HG03135 (cell line): ENCODE measurements around the gene USP17L19.
"Not testable (repeated sequence)": the region's sequence is repeated elsewhere in the genome, so short reads cannot be mapped to it uniquely, and the experiment has no call there.

Experiments used
- ATAC-seq: cut with Tn5 transposase; IDR thresholded peaks from one replicate; pipeline ENCODE4 v1.9.1; 2021; ENCODE audit warnings: mild to moderate bottlenecking, moderate library complexity; ENCODE audit not compliant: unreplicated experiment

USP17L19 gene

GRCh38 chr4:9253078-9253477 is at the start of gene USP17L19:
Gene USP17L19 (plus strand): TSS chr4:9253378. CDS start chr4:9253378, 0 bp downstream.
- not testable (repeated sequence) for ATAC-seq

DNA sequence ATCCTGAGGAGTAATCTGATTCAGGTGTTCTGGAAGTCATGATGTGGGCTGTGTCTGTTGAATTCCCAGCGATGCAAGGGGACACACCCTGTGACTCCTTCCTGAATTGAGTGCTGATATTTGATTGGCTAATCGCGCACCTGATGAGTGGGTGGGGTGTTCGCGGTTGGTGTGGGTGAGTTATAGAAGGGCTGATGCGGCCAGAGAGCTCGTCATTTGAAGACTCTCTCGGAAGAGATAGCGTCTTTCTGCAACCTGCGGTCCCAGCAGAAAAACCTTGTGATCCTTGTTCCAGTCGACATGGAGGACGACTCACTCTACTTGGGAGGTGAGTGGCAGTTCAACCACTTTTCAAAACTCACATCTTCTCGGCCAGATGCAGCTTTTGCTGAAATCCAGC is 42.8 kb upstream of the USP17L19 start, which contains the start of gene USP17L10:
Gene USP17L10 (plus strand): TSS at position 301 of the 400 bp plus-strand sequence. CDS start 0 bp downstream, at position 301.
- ATAC-seq, result not testable (repeated sequence)

- not testable (repeated sequence) for ATAC-seq
Observed at GRCh38 chr4:9214701-9215100, 38.5 kb upstream of the USP17L19 start.

- not testable (repeated sequence) for ATAC-seq
Observed at GRCh38 chr4:9215105-9215504, 38.1 kb upstream of the USP17L19 start, which contains the start of gene USP17L11. Gene USP17L11 (plus strand): TSS chr4:9215405. CDS start chr4:9215405, 0 bp downstream.

DNA sequence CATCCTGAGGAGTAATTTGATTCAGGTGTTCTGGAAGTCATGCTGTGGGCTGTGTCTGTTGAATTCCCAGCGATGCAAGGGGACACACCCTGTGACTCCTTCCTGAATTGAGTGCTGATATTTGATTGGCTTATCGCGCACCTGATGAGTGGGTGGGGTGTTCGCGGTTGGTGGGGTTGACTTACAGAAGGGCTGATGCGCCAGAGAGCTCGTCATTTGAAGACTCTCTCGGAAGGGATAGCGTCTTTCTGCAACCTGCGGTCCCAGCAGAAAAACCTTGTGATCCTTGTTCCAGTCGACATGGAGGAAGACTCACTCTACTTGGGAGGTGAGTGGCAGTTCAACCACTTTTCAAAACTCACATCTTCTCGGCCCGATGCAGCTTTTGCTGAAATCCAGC is 33.3 kb upstream of the USP17L19 start, which contains the start of gene USP17L12:
Gene USP17L12 (plus strand): TSS at position 301 of the 400 bp plus-strand sequence. CDS start 0 bp downstream, at position 301.
- not testable (repeated sequence) for ATAC-seq

DNA sequence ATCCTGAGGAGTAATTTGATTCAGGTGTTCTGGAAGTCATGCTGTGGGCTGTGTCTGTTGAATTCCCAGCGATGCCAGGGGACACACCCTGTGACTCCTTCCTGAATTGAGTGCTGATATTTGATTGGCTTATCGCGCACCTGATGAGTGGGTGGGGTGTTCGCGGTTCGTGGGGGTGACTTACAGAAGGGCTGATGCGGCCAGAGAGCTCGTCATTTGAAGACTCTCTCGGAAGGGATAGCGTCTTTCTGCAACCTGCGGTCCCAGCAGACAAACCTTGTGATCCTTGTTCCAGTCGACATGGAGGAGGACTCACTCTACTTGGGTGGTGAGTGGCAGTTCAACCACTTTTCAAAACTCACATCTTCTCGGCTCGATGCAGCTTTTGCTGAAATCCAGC is 28.6 kb upstream of the USP17L19 start, which contains the start of gene USP17L13:
Gene USP17L13 (plus strand): TSS at position 301 of the 400 bp plus-strand sequence. CDS start 0 bp downstream, at position 301.
- ATAC-seq, result not testable (repeated sequence)

DNA sequence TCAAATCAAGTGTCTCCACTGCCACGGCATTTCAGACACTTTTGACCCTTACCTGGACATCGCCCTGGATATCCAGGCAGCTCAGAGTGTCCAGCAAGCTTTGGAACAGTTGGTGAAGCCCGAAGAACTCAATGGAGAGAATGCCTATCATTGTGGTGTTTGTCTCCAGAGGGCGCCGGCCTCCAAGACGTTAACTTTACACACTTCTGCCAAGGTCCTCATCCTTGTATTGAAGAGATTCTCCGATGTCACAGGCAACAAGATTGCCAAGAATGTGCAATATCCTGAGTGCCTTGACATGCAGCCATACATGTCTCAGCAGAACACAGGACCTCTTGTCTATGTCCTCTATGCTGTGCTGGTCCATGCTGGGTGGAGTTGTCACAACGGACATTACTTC is 22.9 kb upstream of the USP17L19 start:
- not testable (repeated sequence) for ATAC-seq

DNA sequence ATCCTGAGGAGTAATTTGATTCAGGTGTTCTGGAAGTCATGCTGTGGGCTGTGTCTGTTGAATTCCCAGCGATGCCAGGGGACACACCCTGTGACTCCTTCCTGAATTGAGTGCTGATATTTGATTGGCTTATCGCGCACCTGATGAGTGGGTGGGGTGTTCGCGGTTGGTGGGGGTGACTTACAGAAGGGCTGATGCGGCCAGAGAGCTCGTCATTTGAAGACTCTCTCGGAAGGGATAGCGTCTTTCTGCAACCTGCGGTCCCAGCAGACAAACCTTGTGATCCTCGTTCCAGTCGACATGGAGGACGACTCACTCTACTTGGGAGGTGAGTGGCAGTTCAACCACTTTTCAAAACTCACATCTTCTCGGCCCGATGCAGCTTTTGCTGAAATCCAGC is 19.1 kb upstream of the USP17L19 start, which contains the start of gene USP17L15:
Gene USP17L15 (plus strand): TSS at position 301 of the 400 bp plus-strand sequence. CDS start 0 bp downstream, at position 301.
- not testable (repeated sequence) for ATAC-seq

GRCh38 chr4:9238461-9238860 is 14.7 kb upstream of the USP17L19 start:
- ATAC-seq, result not testable (repeated sequence)

DNA sequence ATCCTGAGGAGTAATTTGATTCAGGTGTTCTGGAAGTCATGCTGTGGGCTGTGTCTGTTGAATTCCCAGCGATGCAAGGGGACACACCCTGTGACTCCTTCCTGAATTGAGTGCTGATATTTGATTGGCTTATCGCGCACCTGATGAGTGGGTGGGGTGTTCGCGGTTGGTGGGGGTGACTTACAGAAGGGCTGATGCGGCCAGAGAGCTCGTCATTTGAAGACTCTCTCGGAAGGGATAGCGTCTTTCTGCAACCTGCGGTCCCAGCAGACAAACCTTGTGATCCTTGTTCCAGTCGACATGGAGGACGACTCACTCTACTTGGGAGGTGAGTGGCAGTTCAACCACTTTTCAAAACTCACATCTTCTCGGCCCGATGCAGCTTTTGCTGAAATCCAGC is 9.6 kb upstream of the USP17L19 start, which contains the start of gene USP17L17:
Gene USP17L17 (plus strand): TSS at position 301 of the 400 bp plus-strand sequence. CDS start 0 bp downstream, at position 301.
- not testable (repeated sequence) for ATAC-seq

DNA sequence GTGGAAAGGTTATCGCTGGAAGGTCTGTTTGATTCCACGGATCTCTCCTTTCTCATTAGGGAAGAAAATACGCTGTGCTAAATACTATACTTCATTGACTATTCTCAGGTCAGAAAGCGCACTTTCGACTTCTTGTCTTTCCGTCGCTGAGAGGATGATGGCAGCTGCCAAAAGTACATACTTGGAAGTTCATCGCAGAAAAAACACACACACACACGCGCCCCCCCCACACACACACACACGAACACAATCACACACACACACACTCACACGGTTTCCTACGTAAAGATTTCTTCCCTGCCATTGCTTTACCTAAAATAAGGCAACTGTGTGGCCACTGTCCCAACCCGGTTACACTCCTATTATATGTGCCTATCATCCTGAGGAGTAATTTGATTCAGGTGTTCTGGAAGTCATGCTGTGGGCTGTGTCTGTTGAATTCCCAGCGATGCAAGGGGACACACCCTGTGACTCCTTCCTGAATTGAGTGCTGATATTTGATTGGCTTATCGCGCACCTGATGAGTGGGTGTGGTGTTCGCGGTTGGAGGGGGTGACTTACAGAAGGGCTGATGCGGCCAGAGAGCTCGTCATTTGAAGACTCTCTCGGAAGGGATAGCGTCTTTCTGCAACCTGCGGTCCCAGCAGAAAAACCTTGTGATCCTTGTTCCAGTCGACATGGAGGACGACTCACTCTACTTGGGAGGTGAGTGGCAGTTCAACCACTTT is 5.1 kb upstream of the USP17L19 start, which contains the start of gene USP17L18:
Gene USP17L18 (plus strand): TSS at position 678 of the 728 bp plus-strand sequence. CDS start 0 bp downstream, at position 678.
- not testable (repeated sequence) for ATAC-seq

- not testable (repeated sequence) for ATAC-seq
Observed at GRCh38 chr4:9257824-9258223, 4.6 kb downstream of the USP17L19 start, which contains the start of gene USP17L20. Gene USP17L20 (plus strand): TSS chr4:9258124. CDS start chr4:9258124, 0 bp downstream.

GRCh38 chr4:9262572-9262971 is 9.4 kb downstream of the USP17L19 start, which contains the start of gene USP17L21:
Gene USP17L21 (plus strand): TSS chr4:9262872. CDS start chr4:9262872, 0 bp downstream.
- not testable (repeated sequence) for ATAC-seq

DNA sequence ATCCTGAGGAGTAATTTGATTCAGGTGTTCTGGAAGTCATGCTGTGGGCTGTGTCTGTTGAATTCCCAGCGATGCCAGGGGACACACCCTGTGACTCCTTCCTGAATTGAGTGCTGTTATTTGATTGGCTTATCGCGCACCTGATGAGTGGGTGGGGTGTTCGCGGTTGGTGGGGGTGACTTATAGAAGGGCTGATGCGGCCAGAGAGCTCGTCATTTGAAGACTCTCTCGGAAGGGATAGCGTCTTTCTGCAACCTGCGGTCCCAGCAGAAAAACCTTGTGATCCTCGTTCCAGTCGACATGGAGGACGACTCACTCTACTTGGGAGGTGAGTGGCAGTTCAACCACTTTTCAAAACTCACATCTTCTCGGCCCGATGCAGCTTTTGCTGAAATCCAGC is 14.1 kb downstream of the USP17L19 start, which contains the start of gene USP17L22:
Gene USP17L22 (plus strand): TSS at position 301 of the 400 bp plus-strand sequence. CDS start 0 bp downstream, at position 301.
- not testable (repeated sequence) for ATAC-seq

DNA sequence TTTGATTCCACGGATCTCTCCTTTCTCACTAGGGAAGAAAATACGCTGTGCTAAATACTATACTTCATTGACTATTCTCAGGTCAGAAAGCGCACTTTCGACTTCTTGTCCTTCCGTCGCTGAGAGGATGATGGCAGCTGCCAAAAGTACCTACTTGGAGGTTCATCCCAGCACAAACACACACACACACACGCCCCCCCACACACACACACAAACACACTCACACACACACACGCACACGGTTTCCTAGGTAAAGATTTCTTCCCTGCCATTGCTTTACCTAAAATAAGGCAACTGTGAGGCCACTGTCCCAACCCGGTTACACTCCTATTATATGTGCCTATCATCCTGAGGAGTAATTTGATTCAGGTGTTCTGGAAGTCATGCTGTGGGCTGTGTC is 18.5 kb downstream of the USP17L19 start:
- not testable (repeated sequence) for ATAC-seq
